ENCODE results near the gene SPATS2L.

DNA sequence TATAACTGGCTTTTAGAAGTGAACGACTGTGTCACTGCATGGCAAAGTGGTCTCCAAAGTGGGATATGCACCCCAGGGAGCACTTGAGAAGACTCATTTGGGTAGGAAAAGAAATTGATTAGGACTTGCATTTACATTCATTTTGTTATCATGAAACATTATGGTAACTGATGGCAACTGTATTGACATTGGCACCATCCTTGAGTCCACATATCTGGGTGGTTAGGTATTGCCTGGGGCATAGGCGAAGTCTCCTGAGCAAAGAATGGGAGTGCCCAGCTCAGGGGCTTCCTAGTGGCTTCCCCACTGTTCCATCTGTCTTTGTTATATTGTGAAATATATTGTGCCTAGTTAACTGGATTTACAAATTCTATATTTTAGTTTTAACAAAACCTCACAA, 29.2 kb downstream of the SPATS2L start:
- TF ChIP-seq, protein P1, sequence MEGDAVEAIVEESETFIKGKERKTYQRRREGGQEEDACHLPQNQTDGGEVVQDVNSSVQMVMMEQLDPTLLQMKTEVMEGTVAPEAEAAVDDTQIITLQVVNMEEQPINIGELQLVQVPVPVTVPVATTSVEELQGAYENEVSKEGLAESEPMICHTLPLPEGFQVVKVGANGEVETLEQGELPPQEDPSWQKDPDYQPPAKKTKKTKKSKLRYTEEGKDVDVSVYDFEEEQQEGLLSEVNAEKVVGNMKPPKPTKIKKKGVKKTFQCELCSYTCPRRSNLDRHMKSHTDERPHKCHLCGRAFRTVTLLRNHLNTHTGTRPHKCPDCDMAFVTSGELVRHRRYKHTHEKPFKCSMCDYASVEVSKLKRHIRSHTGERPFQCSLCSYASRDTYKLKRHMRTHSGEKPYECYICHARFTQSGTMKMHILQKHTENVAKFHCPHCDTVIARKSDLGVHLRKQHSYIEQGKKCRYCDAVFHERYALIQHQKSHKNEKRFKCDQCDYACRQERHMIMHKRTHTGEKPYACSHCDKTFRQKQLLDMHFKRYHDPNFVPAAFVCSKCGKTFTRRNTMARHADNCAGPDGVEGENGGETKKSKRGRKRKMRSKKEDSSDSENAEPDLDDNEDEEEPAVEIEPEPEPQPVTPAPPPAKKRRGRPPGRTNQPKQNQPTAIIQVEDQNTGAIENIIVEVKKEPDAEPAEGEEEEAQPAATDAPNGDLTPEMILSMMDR (IDR thresholded peaks at IDR 0.05), result no peak
- no peak for TF ChIP-seq POLR2A (IDR thresholded peaks at IDR 0.05; ENCODE audit: low read depth)
- TF ChIP-seq EP300 (IDR thresholded peaks at IDR 0.05), result no peak

Data from esophagus muscularis mucosa (tissue), 4 donors.